ENCODE measurements around the gene NIPBL. TPM values are rescaled to one million over a fixed set of nuclear protein-coding genes. Genes with fewer than 3 reads are reported as not detected.
"Not testable (repeated sequence)": the region's sequence is repeated elsewhere in the genome, so short reads cannot be mapped to it uniquely, and the experiment has no call there.

Gene NIPBL
- total RNA-seq, 1 experiment from 2014 or later: 18.9 TPM

DNA sequence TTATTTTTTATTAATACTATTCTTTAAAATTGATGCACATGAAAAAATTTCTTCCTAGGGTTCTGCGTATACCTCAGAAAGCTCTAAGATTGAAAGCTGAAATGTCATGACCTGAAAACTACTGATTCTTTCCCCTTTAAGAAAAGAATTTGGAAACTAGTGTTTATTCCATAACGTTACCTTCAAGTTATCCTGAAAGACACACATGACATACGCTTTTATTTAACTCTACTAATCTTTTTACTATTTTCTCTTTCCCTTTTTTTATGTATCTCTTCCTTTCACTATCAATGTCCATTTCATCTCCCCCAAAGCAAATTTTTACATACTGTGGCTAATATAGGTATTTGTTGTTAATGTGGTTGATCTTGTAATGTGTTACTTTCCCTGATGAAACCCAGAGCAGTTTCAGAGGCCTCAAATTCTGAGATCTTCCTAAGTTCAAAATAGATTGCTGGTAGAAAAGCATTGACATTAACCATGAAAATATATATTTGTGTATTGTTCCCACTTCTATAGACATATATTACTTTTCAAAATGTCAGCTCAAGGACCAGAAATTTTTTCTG lies 7.4 kb downstream of the NIPBL start:
- H3K27me3 ChIP-seq (replicated peaks): no peaks in the 10 kb centered on the region
- no peaks in the 10 kb centered on the region for H3K4me1 ChIP-seq (replicated peaks)
- no peak overlapping the region for H3K27ac ChIP-seq
- DNase-seq (ENCODE audit: low read depth in 1 of 2, low spot score in 2 of 2): no peak
- H3K4me3 ChIP-seq: no peak overlapping the region
- H3K36me3 ChIP-seq: peaks cover 10% of the 10 kb centered on the region; the same call in 1 of the 2 replicates
- no peaks in the 10 kb centered on the region for H3K9me3 ChIP-seq (replicated peaks)

DNA sequence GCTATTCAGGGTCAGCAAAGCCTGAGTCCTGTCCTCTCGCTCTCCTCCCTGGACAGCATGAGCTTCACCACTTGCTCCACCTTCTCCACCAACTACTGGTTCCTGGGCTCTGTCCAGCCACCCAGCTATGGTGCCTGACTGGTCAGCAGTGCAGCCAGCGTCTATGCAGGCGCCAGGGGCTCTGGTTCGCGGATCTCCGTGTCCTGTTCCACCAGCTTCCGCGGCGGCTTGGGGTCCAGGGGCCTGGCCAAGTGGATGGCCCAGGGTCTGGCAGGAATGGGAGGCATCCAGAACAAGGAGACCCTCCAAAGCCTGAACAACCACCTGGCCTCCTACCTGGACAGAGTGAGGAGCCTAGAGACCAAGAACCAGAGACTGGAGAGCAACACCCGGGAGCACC lies 8.6 kb downstream of the NIPBL start:
- H3K36me3 ChIP-seq: peaks cover 10% of the 10 kb centered on the region; the same call in 1 of the 2 replicates
- no peaks in the 10 kb centered on the region for H3K27me3 ChIP-seq (replicated peaks)
- H3K4me1 ChIP-seq (replicated peaks): no peaks in the 10 kb centered on the region
- H3K4me3 ChIP-seq: no peak overlapping the region
- no peaks in the 10 kb centered on the region for H3K9me3 ChIP-seq (replicated peaks)
- H3K27ac ChIP-seq: no peak overlapping the region
- DNase-seq (ENCODE audit: low read depth in 1 of 2, low spot score in 2 of 2): no peak

GRCh38 chr5:36885566-36886485 lies 9.3 kb downstream of the NIPBL start:
- Histone ChIP-seq H3K4me1 (replicated peaks) (no peaks in the 10 kb centered on the region), H3K27ac (no peak overlapping the region), H3K27me3 (replicated peaks) (no peaks in the 10 kb centered on the region), H3K36me3 (peaks cover 13% of the 10 kb centered on the region; the same call in 1 of the 2 replicates), H3K4me3 (no peak overlapping the region), H3K9me3 (replicated peaks) (no peaks in the 10 kb centered on the region)
- no peak for DNase-seq (ENCODE audit: low read depth in 1 of 2, low spot score in 2 of 2)

DNA sequence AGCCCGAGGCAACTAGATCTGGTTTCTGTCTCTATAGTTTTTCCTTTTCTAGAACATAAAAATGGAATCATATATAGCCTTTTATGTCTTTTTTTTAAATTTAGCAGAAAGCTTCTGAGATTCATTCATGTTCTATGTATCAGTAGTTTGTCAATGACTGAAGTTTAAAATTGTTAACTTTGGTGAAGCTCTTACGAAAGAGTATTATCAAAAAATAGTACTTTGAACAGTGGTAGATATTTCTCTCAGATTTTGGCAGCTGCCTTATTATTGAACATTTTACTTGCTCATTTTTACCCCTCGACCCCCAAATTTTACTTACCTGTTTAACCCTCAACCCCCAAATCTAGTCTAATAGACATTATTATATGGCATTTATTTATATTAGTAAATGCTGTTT lies 10.2 kb downstream of the NIPBL start:
- Histone ChIP-seq H3K27ac (no peak overlapping the region), H3K27me3 (replicated peaks) (no peaks in the 10 kb centered on the region), H3K9me3 (replicated peaks) (no peaks in the 10 kb centered on the region), H3K4me1 (replicated peaks) (no peaks in the 10 kb centered on the region), H3K36me3 (peaks cover 20% of the 10 kb centered on the region; the same call in 1 of the 2 replicates), H3K4me3 (no peak overlapping the region)
- no peak for DNase-seq (ENCODE audit: low read depth in 1 of 2, low spot score in 2 of 2)

DNA sequence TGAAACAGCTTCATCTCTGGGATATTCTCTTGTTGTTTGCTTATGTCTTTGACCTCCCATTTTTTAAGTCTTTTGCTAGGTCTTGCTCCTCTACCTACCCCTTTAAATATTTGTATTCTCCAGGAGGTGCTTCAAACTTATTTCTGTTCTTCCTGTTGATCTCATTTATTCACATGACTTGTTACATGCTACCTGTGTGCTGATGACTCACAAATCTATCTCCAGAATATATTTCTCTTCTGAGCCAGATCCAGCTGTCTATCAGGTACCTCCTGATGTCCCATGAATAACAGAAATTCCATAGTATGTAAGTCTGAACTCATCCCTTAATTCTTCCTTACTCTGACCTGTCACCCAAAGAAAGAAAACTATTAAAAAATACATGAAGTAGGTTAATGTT lies 11.0 kb downstream of the NIPBL start:
- DNase-seq (ENCODE audit: low read depth in 1 of 2, low spot score in 2 of 2): no peak
- no peaks in the 10 kb centered on the region for H3K9me3 ChIP-seq (replicated peaks)
- H3K27ac ChIP-seq: no peak overlapping the region
- H3K36me3 ChIP-seq: peaks cover 20% of the 10 kb centered on the region; the same call in 1 of the 2 replicates
- H3K4me3 ChIP-seq: no peak overlapping the region
- no peaks in the 10 kb centered on the region for H3K27me3 ChIP-seq (replicated peaks)
- H3K4me1 ChIP-seq (replicated peaks): no peaks in the 10 kb centered on the region

GRCh38 chr5:36888303-36888702 lies 11.7 kb downstream of the NIPBL start:
- DNase-seq (ENCODE audit: low read depth in 1 of 2, low spot score in 2 of 2): no peak
- Histone ChIP-seq H3K9me3 (replicated peaks) (no peaks in the 10 kb centered on the region), H3K36me3 (peaks cover 20% of the 10 kb centered on the region; the same call in 1 of the 2 replicates), H3K27me3 (replicated peaks) (no peaks in the 10 kb centered on the region), H3K27ac (no peak overlapping the region), H3K4me3 (no peak overlapping the region), H3K4me1 (replicated peaks) (no peaks in the 10 kb centered on the region)

GRCh38 chr5:36889264-36889663 lies 12.7 kb downstream of the NIPBL start:
- Histone ChIP-seq H3K27ac (no peak overlapping the region), H3K4me3 (no peak overlapping the region), H3K4me1 (replicated peaks) (no peaks in the 10 kb centered on the region), H3K27me3 (replicated peaks) (no peaks in the 10 kb centered on the region), H3K9me3 (replicated peaks) (no peaks in the 10 kb centered on the region), H3K36me3 (peaks cover 20% of the 10 kb centered on the region; the same call in 1 of the 2 replicates)
- DNase-seq (ENCODE audit: low read depth in 1 of 2, low spot score in 2 of 2): no peak

DNA sequence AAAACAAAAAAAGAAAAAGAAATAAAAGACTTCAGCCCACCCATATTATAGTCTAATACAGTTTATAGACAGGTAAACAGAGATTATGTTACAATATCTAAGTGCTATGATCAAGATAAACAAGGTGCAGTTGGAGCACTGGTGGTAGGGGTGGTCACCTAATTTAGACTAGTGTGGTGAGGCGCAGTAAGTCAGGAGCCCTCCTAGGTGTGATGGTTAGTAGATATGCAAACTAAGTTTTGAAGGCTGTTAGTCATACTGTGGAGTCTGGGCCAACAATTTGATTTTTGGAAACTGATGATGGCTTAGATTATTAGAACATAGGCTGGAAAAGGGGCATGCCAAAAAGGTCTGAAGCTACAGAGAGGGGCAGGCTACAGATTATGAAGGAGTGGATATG lies 14.7 kb downstream of the NIPBL start:
- no peaks in the 10 kb centered on the region for H3K27me3 ChIP-seq (replicated peaks)
- H3K36me3 ChIP-seq: peaks cover 17% of the 10 kb centered on the region; the same call in 1 of the 2 replicates
- no peaks in the 10 kb centered on the region for H3K9me3 ChIP-seq (replicated peaks)
- no peak overlapping the region for H3K4me3 ChIP-seq
- H3K27ac ChIP-seq: no peak overlapping the region
- H3K4me1 ChIP-seq (replicated peaks): no peaks in the 10 kb centered on the region
- no peak for DNase-seq (ENCODE audit: low read depth in 1 of 2, low spot score in 2 of 2)

DNA sequence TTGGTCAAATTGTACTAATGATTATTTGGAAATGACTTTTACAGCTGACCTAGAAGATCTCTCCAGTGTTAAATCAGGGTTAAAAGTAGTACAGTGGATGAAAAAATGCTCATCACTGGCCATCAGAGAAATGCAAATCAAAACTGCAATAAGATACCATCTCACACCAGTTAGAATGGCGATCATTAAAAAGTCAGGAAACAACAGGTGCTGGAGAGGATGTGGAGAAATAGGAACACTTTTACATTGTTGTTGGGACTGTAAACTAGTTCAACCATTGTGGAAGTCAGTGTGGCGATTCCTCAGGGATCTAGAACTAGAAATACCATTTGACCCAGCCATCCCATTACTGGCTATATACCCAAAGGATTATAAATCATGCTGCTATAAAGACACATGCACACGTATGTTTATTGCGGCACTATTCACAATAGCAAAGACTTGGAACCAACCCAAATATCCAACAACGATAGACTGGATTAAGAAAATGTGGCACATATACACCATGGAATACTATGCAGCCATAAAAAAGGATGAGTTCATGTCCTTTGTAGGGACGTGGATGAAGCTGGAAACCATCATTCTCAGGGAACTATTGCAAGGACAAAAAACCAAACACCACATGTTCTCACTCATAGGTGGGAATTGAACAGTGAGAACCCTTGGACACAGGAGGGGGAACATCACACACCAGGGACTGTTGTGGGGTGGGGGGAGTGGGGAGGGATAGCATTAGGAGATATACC lies 15.7 kb downstream of the NIPBL start:
- not testable (repeated sequence) for H3K27ac ChIP-seq; DNase-seq (ENCODE audit: low read depth in 1 of 2, low spot score in 2 of 2); H3K27me3 ChIP-seq (replicated peaks); H3K9me3 ChIP-seq (replicated peaks); H3K4me1 ChIP-seq (replicated peaks); H3K4me3 ChIP-seq
- peaks cover 14% of the 10 kb centered on the region; the same call in 1 of the 2 replicates for H3K36me3 ChIP-seq

DNA sequence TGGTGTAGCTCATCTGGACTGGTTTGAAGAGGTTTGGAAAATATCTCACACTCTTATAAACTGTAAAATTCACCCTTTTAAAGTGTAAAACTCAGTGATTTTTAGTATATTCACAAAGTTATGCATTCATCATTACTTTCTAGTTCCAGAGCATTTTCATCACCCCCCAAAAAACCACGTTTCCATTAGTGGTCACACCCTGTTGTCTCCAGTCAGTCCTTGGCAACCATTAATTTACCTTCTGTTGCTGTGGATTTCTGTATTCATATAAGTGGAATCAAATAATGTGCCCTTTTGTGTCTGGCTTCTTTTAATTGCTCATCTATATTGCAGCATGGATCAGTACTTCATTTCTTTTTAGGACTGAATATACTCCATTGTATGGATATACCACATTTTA lies 18.4 kb downstream of the NIPBL start:
- H3K36me3 ChIP-seq: peaks cover 11% of the 10 kb centered on the region; the same call in 1 of the 2 replicates
- H3K27ac ChIP-seq: no peak overlapping the region
- H3K27me3 ChIP-seq (replicated peaks): no peaks in the 10 kb centered on the region
- no peak for DNase-seq (ENCODE audit: low read depth in 1 of 2, low spot score in 2 of 2)
- H3K4me3 ChIP-seq: no peak overlapping the region
- H3K4me1 ChIP-seq (replicated peaks): no peaks in the 10 kb centered on the region; the same call in 1 of the 2 replicates
- H3K9me3 ChIP-seq (replicated peaks): no peaks in the 10 kb centered on the region

DNA sequence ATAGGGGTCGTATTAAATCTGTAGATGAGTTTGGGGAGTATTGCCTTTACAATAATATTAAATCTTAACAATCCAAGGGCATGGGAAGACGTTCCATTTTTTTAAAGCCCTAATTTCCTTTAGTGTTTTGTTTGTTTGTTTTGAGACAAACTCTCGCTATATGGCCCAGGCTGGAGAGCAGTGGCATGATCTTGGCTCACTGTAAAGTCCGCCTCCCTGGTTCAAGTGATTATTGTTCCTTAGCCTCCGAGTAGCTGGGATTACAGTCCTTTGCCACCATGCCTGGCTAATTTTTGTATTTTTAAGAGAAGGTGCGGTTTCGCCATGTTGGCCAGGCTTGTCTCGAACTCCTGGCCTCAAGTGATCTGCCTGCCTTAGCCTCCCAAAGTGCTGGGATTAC lies 19.9 kb downstream of the NIPBL start:
- Histone ChIP-seq H3K27me3 (replicated peaks) (no peaks in the 10 kb centered on the region), H3K27ac (no peak overlapping the region), H3K9me3 (replicated peaks) (no peaks in the 10 kb centered on the region), H3K36me3 (peaks cover 1% of the 10 kb centered on the region; the same call in 1 of the 2 replicates), H3K4me1 (replicated peaks) (peaks cover 4% of the 10 kb centered on the region; the same call in 1 of the 2 replicates), H3K4me3 (no peak overlapping the region)
- DNase-seq (ENCODE audit: low read depth in 1 of 2, low spot score in 2 of 2): no peak

GRCh38 chr5:36897616-36898015 lies 21.0 kb downstream of the NIPBL start:
- DNase-seq (ENCODE audit: low read depth in 1 of 2, low spot score in 2 of 2): peak in 1 of 2 experiments; percentile 12
- Histone ChIP-seq H3K4me1 (replicated peaks) (peaks cover 4% of the 10 kb centered on the region; the same call in 1 of the 2 replicates), H3K36me3 (no peaks in the 10 kb centered on the region), H3K9me3 (replicated peaks) (no peaks in the 10 kb centered on the region), H3K4me3 (no peak overlapping the region), H3K27ac (no peak overlapping the region), H3K27me3 (replicated peaks) (no peaks in the 10 kb centered on the region)

DNA sequence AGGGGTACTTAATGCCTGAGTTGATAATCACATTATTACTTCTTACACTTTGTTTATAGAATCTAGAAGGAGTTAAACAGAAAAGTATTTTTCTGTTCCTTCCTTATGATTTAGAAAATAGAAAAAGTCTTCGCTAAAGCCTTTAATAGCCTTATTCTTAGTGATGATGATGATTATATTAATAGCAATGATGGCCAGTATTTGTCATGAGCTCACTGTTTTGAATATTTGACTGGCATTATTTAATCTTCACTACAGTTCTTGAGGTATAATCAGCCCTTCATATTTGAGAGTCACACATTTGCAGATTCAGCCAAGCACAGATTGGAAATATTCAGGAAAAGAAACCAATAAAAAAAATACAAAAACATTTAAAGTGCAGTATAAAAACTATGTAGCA lies 23.3 kb downstream of the NIPBL start:
- Histone ChIP-seq H3K9me3 (replicated peaks) (no peaks in the 10 kb centered on the region), H3K27me3 (replicated peaks) (no peaks in the 10 kb centered on the region), H3K27ac (no peak overlapping the region), H3K4me1 (replicated peaks) (peaks cover 4% of the 10 kb centered on the region; the same call in 1 of the 2 replicates), H3K36me3 (no peaks in the 10 kb centered on the region), H3K4me3 (no peak overlapping the region)
- DNase-seq (ENCODE audit: low read depth in 1 of 2, low spot score in 2 of 2): no peak

Data from SJSA1 (cell line).